GM13977 (cell line): ENCODE results near the gene MARCHF2.

Experiments
- DNase-seq: peaks from one replicate; pipeline ENCODE4 v3.0.0; 2012; ENCODE audit warnings: low spot score
- CTCF ChIP-seq: IDR thresholded peaks from 2 replicates; pipeline ENCODE4 v1.5.1; 2012; ENCODE audit warnings: mild to moderate bottlenecking, control low read depth; ENCODE audit not compliant: insufficient read depth; ENCODE audit errors: extremely low read depth, missing control alignments
- in situ Hi-C: fragments of 300-500 bp; cut with MboI; formaldehyde crosslinking; loops from one replicate; pipeline ENCODE4 v1.12.0; 2022; ENCODE audit warnings: low sequenced_read_pairs, low pct_unique_long_range_greater_than_20kb, mixed read lengths, inconsistent platforms; ENCODE audit not compliant: unreplicated experiment

MARCHF2 gene

GRCh38 chr19:8473648-8474476 lies 60.8 kb downstream of the MARCHF2 start:
- no peak for TF ChIP-seq CTCF
- DNase-seq = peak; percentile 78
- in situ Hi-C loops = no loop called here

- in situ Hi-C loops = no loop called here
- no peak for DNase-seq
- no peak for TF ChIP-seq CTCF
Observed at GRCh38 chr19:8475005-8475404, 61.9 kb downstream of the MARCHF2 start.

GRCh38 chr19:8476524-8476923 lies 63.4 kb downstream of the MARCHF2 start:
- in situ Hi-C loops = no loop called here
- DNase-seq = no peak
- no peak for TF ChIP-seq CTCF

- in situ Hi-C loops = no loop called here
- no peak for DNase-seq
- TF ChIP-seq CTCF = no peak
Observed at GRCh38 chr19:8477889-8478288, 64.8 kb downstream of the MARCHF2 start.

GRCh38 chr19:8478598-8478997 lies 65.5 kb downstream of the MARCHF2 start:
- TF ChIP-seq CTCF = no peak
- in situ Hi-C loops = no loop called here
- DNase-seq = no peak

- TF ChIP-seq CTCF = no peak
- no peak for DNase-seq
- in situ Hi-C loops = no loop called here
Observed at GRCh38 chr19:8481201-8481600, 68.1 kb downstream of the MARCHF2 start.

- TF ChIP-seq CTCF = no peak
- in situ Hi-C loops = no loop called here
- DNase-seq = no peak
Observed at GRCh38 chr19:8481616-8482015, 68.5 kb downstream of the MARCHF2 start.
